ENCODE data around the gene MRPL2. TPM values are rescaled to one million over a fixed set of nuclear protein-coding genes. Genes with fewer than 3 reads are reported as not detected.

Gene MRPL2
- total RNA-seq, 1 donor from 2014 or later = 42.9 TPM

- H3K27me3 Mint-ChIP-seq (ENCODE audit: low read depth) = no peaks in the 10 kb centered on the region
- H3K4me3 Mint-ChIP-seq (ENCODE audit: unreplicated experiment) = peak overlapping the region; percentile 96
- no peak for DNase-seq (ENCODE audit: low spot score)
- H3K36me3 Mint-ChIP-seq (ENCODE audit: low read depth) = peaks cover 14% of the 10 kb centered on the region
- no peaks in the 10 kb centered on the region for H3K9me3 Mint-ChIP-seq (ENCODE audit: low read depth)
- peaks cover 47% of the 10 kb centered on the region for H3K4me1 Mint-ChIP-seq (ENCODE audit: low read depth)
- H3K27ac Mint-ChIP-seq (ENCODE audit: unreplicated experiment) = peak overlapping the region; percentile 96
- no peak for TF ChIP-seq CTCF (IDR thresholded peaks at IDR 0.05)
These were observed 46.0 kb downstream of the MRPL2 start for GRCh38 chr6:43013097-43013842.

- DNase-seq (ENCODE audit: low spot score) = no peak
- peaks cover 7% of the 10 kb centered on the region for H3K36me3 Mint-ChIP-seq (ENCODE audit: low read depth)
- no peaks in the 10 kb centered on the region for H3K9me3 Mint-ChIP-seq (ENCODE audit: low read depth)
- peak overlapping the region; percentile 96 for H3K4me3 Mint-ChIP-seq (ENCODE audit: unreplicated experiment)
- H3K27ac Mint-ChIP-seq (ENCODE audit: unreplicated experiment) = peak overlapping the region; percentile 12
- TF ChIP-seq CTCF (IDR thresholded peaks at IDR 0.05) = no peak
- H3K27me3 Mint-ChIP-seq (ENCODE audit: low read depth) = no peaks in the 10 kb centered on the region
- H3K4me1 Mint-ChIP-seq (ENCODE audit: low read depth) = peaks cover 41% of the 10 kb centered on the region
These were observed 46.9 kb downstream of the MRPL2 start for GRCh38 chr6:43012364-43012763.

GRCh38 chr6:43011207-43011606 is 48.0 kb downstream of the MRPL2 start:
- H3K4me1 Mint-ChIP-seq (ENCODE audit: low read depth) = peaks cover 33% of the 10 kb centered on the region
- no peaks in the 10 kb centered on the region for H3K27me3 Mint-ChIP-seq (ENCODE audit: low read depth)
- no peak overlapping the region for H3K4me3 Mint-ChIP-seq (ENCODE audit: unreplicated experiment)

GRCh38 chr6:43009124-43009523 is 50.1 kb downstream of the MRPL2 start:
- peaks cover 8% of the 10 kb centered on the region for H3K36me3 Mint-ChIP-seq (ENCODE audit: low read depth)
- no peaks in the 10 kb centered on the region for H3K27me3 Mint-ChIP-seq (ENCODE audit: low read depth)
- TF ChIP-seq CTCF (IDR thresholded peaks at IDR 0.05) = peak; percentile 76
- DNase-seq (ENCODE audit: low spot score) = no peak
- H3K9me3 Mint-ChIP-seq (ENCODE audit: low read depth) = no peaks in the 10 kb centered on the region
- peaks cover 17% of the 10 kb centered on the region for H3K4me1 Mint-ChIP-seq (ENCODE audit: low read depth)
- no peak overlapping the region for H3K4me3 Mint-ChIP-seq (ENCODE audit: unreplicated experiment)
- no peak overlapping the region for H3K27ac Mint-ChIP-seq (ENCODE audit: unreplicated experiment)

More at GRCh38 chr6:43011207-43011606, 48.0 kb downstream of the MRPL2 start:
- DNase-seq (ENCODE audit: low spot score) = no peak
- peaks cover 8% of the 10 kb centered on the region for H3K36me3 Mint-ChIP-seq (ENCODE audit: low read depth)
- H3K9me3 Mint-ChIP-seq (ENCODE audit: low read depth) = no peaks in the 10 kb centered on the region
- no peak for TF ChIP-seq CTCF (IDR thresholded peaks at IDR 0.05)
- no peak overlapping the region for H3K27ac Mint-ChIP-seq (ENCODE audit: unreplicated experiment)

GRCh38 chr6:43007126-43007525 is 52.1 kb downstream of the MRPL2 start:
- no peak for DNase-seq (ENCODE audit: low spot score)
- no peak for TF ChIP-seq CTCF (IDR thresholded peaks at IDR 0.05)

More at GRCh38 chr6:43007126-43007525, 52.1 kb downstream of the MRPL2 start:
- Mint-ChIP-seq H3K27me3 (ENCODE audit: low read depth) (no peaks in the 10 kb centered on the region), H3K4me3 (ENCODE audit: unreplicated experiment) (no peak overlapping the region), H3K4me1 (ENCODE audit: low read depth) (peaks cover 3% of the 10 kb centered on the region), H3K9me3 (ENCODE audit: low read depth) (no peaks in the 10 kb centered on the region), H3K36me3 (ENCODE audit: low read depth) (peaks cover 8% of the 10 kb centered on the region), H3K27ac (ENCODE audit: unreplicated experiment) (no peak overlapping the region)
